Body of pancreas (tissue), 4 donors: ENCODE measurements around the gene CAMTA1. TPM values are rescaled to one million over a fixed set of nuclear protein-coding genes. Genes with fewer than 3 reads are reported as not detected.

Source experiments
- ATAC-seq: fragments of 150-250 bp; one replicate; pipeline ENCODE4 v1.9.1; 2016
- DNase-seq, 4 donors: peaks; one replicate each; pipeline ENCODE4 v3.0.0-alpha.2; 2019
- H3K27ac ChIP-seq, 4 donors: fragments of 200-600 bp; sonication (generic); 1 replicate in 3 of 4; 2 replicates in 1 of 4; pipeline versions ENCODE4 v1.5.1 to v1.6.1; 2016 to 2019; ENCODE audit warnings: mild to moderate bottlenecking in 1 of 4, mixed read lengths in 1 of 4, moderate library complexity in 1 of 4
- H3K27me3 ChIP-seq, 2 donors: fragments of 200-600 bp; sonication (generic); one replicate each; pipeline ENCODE4 v1.6.0; 2016; ENCODE audit warnings: mild to moderate bottlenecking in 1 of 2
- H3K36me3 ChIP-seq, 2 donors: fragments of 200-600 bp; sonication (generic); replicated peaks in 1 of 2; 2 replicates each; pipeline ENCODE4 v1.5.1; 2016; ENCODE audit warnings: low read depth in 2 of 2; ENCODE audit not compliant: insufficient read depth in 1 of 2
- H3K4me1 ChIP-seq: fragments of 200-600 bp; sonication (generic); one replicate; pipeline ENCODE4 v1.6.0; 2016
- H3K4me3 ChIP-seq, 2 donors: fragments of 200-600 bp; sonication (generic); 1 replicate in 1 of 2; 2 replicates in 1 of 2; pipeline ENCODE4 v1.5.1; 2016 to 2019
- H3K9me3 ChIP-seq, 3 donors: fragments of 200-600 bp; sonication (generic); 1 replicate in 2 of 3; 2 replicates in 1 of 3; pipeline ENCODE4 v1.5.1; 2016
- POLR2A ChIP-seq, 3 donors: fragments of 450-650 bp; IDR thresholded peaks; one replicate each; pipeline ENCODE4 v1.6.1; 2016; ENCODE audit warnings: antibody characterized with exemption in 3 of 3, mild to moderate bottlenecking in 2 of 3
- WGBS, 2 donors: methylation state at CpG; one replicate each; pipeline ENCODE4 v1.1.5; 2017; 5-methylcytosine and 5-hydroxymethylcytosine counted together
- intact Hi-C: fragments of 100-400 bp; cut with DNase I; formaldehyde crosslinking; loops from one replicate; pipeline ENCODE4 v1.15.1; 2023
- total RNA-seq, 2 donors: library from RNA; depleted of rRNA; stranded (reverse); fragments of >200 nt; gene quantifications; one replicate each; pipeline ENCODE4 v1.1.0, GENCODE V29; 2016
- TF ChIP-seq, protein P1 (sequence below), 7 experiments: fragments of 450-650 bp in 4 of 7; fragments of 200-600 bp in 3 of 7; sonication (generic) in 3 of 7; IDR thresholded peaks; one replicate each; pipeline ENCODE4 v1.5.1; 2016 to 2019; ENCODE audit warnings: antibody characterized with exemption in 7 of 7

Gene CAMTA1
- total RNA-seq, 2 donors from 2014 or later = 36.3 to 59.7 TPM

DNA sequence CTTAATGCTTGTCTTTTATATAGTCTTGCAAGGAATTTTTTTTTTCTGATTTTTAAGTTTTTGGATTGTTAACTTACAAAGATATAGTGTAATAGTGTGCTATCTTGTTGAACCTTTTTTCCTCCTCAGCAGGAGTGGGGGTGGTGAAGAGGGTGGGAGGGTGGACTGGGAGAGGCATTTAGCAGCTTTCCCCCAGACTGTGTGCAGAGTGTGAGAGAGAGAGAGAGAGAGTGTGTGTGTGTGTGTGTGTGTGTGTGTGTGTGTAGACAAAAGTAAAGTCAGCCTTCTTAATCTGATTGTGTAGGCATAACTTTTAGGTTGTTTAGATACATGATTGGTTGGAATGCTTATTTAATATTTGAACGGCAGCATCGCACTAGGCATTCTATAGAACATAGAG, 4.9 kb downstream of the CAMTA1 start:
- H3K27ac ChIP-seq = no peak overlapping the region
- H3K27me3 ChIP-seq = no peaks in the 10 kb centered on the region
- no peaks in the 10 kb centered on the region for H3K9me3 ChIP-seq
- ATAC-seq (no peak), DNase-seq (no peak)
- WGBS, 2 donors = 80 to 88% methylated on average over 2 of the region's 2 CpGs
- intact Hi-C loops = loop anchor here (10.0 kb wide), 1 partner anchor 95 kb away; no protein-coding TSS in a partner anchor
- H3K36me3 ChIP-seq = no peaks in the 10 kb centered on the region
- H3K4me3 ChIP-seq = no peak overlapping the region
- H3K4me1 ChIP-seq = peaks cover 17% of the 10 kb centered on the region
- TF ChIP-seq POLR2A (IDR thresholded peaks at IDR 0.05) = no peak
- TF ChIP-seq, protein P1, sequence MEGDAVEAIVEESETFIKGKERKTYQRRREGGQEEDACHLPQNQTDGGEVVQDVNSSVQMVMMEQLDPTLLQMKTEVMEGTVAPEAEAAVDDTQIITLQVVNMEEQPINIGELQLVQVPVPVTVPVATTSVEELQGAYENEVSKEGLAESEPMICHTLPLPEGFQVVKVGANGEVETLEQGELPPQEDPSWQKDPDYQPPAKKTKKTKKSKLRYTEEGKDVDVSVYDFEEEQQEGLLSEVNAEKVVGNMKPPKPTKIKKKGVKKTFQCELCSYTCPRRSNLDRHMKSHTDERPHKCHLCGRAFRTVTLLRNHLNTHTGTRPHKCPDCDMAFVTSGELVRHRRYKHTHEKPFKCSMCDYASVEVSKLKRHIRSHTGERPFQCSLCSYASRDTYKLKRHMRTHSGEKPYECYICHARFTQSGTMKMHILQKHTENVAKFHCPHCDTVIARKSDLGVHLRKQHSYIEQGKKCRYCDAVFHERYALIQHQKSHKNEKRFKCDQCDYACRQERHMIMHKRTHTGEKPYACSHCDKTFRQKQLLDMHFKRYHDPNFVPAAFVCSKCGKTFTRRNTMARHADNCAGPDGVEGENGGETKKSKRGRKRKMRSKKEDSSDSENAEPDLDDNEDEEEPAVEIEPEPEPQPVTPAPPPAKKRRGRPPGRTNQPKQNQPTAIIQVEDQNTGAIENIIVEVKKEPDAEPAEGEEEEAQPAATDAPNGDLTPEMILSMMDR (IDR thresholded peaks at IDR 0.05) = no peak

DNA sequence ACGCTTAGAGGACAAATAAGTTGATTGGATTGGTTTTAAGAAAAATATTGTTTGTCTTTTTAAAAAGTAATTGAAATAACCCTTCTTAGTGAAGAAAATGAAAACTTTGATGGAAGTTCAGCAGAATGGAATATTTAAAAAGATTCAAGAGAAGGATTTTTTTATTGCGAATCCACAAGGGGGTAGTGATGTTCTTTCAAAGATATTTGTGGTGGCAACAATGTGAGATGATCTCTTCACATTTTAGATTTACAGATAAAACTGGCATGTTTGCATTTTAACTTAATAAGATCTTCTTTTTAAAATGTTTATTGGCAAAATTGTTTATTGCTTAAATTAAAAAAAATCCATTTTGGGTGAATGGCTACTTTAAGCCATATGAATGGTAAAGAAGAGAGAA, 8.9 kb downstream of the CAMTA1 start:
- ATAC-seq = no peak
- Histone ChIP-seq H3K9me3 (no peaks in the 10 kb centered on the region), H3K4me3 (no peak overlapping the region), H3K27ac (no peak overlapping the region), H3K4me1 (peaks cover 20% of the 10 kb centered on the region), H3K36me3 (no peaks in the 10 kb centered on the region), H3K27me3 (no peaks in the 10 kb centered on the region)
- DNase-seq = no peak
- no peak for TF ChIP-seq POLR2A (IDR thresholded peaks at IDR 0.05)
- TF ChIP-seq, protein P1 (IDR thresholded peaks at IDR 0.05) = peak in 6 of 7 experiments; percentile 8 to 51 (median 42)
- WGBS, 2 donors = 57 to 64% methylated on average over 2 of the region's 2 CpGs
- intact Hi-C loops = loop anchor here (10.0 kb wide), 1 partner anchor 91 kb away; no protein-coding TSS in a partner anchor

DNA sequence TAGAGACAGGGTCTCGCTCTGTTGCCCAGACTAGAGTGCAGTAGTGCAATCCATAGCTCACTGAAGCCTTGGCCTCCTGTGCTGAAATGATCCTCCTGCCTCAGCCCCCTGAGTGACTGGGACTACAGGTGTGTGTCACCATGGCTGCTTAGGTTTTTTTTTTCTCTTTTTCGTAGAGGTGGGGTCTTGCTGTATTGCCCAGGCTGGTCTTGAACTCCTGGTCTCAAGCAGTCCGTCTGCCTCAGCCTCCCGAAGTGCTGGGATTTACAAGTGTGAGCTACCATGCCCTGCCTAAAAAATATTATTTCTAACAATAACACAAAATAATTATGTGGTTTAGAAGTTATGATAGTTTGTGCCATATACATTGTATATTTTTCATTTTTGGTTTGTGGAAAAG, 9.9 kb downstream of the CAMTA1 start:
- H3K4me3 ChIP-seq = no peak overlapping the region
- H3K4me1 ChIP-seq = peaks cover 26% of the 10 kb centered on the region
- ATAC-seq = no peak
- WGBS, 2 donors = 89 to 97% methylated on average over 4 of the region's 4 CpGs
- intact Hi-C loops = loop anchor here (10.0 kb wide), 1 partner anchor 90 kb away; no protein-coding TSS in a partner anchor
- no peak for DNase-seq
- H3K36me3 ChIP-seq = no peaks in the 10 kb centered on the region
- no peaks in the 10 kb centered on the region for H3K9me3 ChIP-seq
- no peaks in the 10 kb centered on the region for H3K27me3 ChIP-seq
- H3K27ac ChIP-seq = peak overlapping the region in 2 of 4 donors; percentile 56 to 62
- no peak for TF ChIP-seq POLR2A (IDR thresholded peaks at IDR 0.05)
- TF ChIP-seq, protein P1 (IDR thresholded peaks at IDR 0.05) = no peak

DNA sequence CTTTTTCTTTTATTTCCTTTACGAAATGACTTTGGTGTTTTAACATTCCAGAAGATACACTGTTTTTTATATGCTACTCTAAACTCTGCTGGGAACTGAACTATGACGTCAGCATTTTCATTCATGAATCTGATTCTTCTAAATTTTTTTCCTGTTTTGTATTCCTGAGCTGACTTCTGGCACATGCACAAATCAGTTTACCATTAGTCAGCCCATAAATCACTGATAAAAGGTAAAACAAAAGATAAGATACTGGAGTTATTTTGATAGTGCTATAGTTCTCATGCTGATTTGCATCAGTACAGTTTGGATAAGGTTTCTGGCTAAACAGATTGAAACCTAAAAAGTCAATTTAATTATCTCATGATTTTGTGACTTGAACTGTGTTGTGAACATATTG, 10.4 kb downstream of the CAMTA1 start:
- H3K9me3 ChIP-seq = no peaks in the 10 kb centered on the region
- ATAC-seq = peak; percentile 78
- intact Hi-C loops = loop anchor here (10.0 kb wide), 1 partner anchor 89 kb away; no protein-coding TSS in a partner anchor
- no peak overlapping the region for H3K4me3 ChIP-seq
- peak in 1 of 4 donors; percentile 28 for DNase-seq
- H3K27me3 ChIP-seq = no peaks in the 10 kb centered on the region
- peaks cover 31% of the 10 kb centered on the region for H3K4me1 ChIP-seq
- WGBS, 2 donors = 24 to 26% methylated on average over 2 of the region's 2 CpGs
- H3K27ac ChIP-seq = peak overlapping the region in 2 of 4 donors; percentile 56 to 62
- H3K36me3 ChIP-seq = no peaks in the 10 kb centered on the region
- TF ChIP-seq, protein P1 (IDR thresholded peaks at IDR 0.05) = no peak
- no peak for TF ChIP-seq POLR2A (IDR thresholded peaks at IDR 0.05)

DNA sequence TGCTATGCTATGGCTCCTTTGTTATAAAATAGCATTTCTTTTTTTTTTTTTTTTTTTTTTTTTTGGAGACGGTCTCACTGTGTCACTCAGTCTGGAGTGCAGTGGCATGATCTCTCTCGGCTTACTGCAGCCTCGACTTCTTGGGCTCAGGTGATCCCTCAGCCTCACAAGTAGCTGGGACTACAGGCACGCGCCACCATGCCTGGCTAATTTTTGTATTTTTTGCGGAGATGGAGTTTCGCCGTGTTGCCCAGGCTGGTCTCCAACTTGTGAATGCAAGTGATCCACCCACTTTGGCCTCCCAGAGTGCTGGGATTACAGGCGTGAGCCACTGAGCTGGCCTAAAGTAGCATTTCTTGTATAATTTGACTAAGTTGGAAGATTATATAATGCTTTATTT, 10.8 kb downstream of the CAMTA1 start:
- intact Hi-C loops = loop anchor here (10.0 kb wide), 1 partner anchor 89 kb away; no protein-coding TSS in a partner anchor
- peak overlapping the region in 2 of 4 donors; percentile 56 to 62 for H3K27ac ChIP-seq
- 51 to 64% methylated on average over 9 of the region's 9 CpGs for WGBS, 2 donors
- no peak for DNase-seq
- TF ChIP-seq POLR2A (IDR thresholded peaks at IDR 0.05) = no peak
- TF ChIP-seq, protein P1 (IDR thresholded peaks at IDR 0.05) = no peak
- no peak overlapping the region for H3K4me3 ChIP-seq
- no peaks in the 10 kb centered on the region for H3K36me3 ChIP-seq
- peaks cover 35% of the 10 kb centered on the region for H3K4me1 ChIP-seq
- peak; percentile 55 for ATAC-seq
- no peaks in the 10 kb centered on the region for H3K9me3 ChIP-seq
- H3K27me3 ChIP-seq = no peaks in the 10 kb centered on the region
